Measurements from ENCODE around the gene APOC4. TPM values are rescaled to one million over a fixed set of nuclear protein-coding genes. Genes with fewer than 3 reads are reported as not detected.

The APOC4 gene
- total and polyA plus RNA-seq, 3 donors from 2014 or later, result not detected

DNA sequence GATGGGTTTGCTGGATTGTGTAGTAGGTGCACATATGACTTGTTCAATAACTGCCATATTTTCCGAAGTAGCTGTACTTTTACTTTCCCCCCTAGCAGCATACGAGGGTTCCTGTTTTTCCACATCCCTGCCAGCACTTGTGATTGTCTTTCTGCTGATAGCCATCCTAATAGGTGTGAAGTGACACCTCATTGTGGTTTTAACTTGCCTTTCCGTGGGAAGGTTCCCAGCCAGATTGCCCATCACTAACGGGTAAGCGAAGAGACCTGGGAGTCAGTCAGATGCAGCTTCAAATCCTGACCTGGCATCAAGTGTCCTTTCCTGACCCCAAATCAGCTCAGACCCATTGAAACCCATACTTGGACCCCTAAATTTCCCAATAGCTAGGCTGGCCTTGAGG is 17.7 kb downstream of the APOC4 start:
- Histone ChIP-seq H3K9me3 (no peaks in the 10 kb centered on the region), H3K4me3 (no peak overlapping the region), H3K27me3 (no peaks in the 10 kb centered on the region), H3K27ac (no peak overlapping the region), H3K36me3 (ENCODE audit: low read depth, missing control alignments) (no peaks in the 10 kb centered on the region), H3K4me1 (peaks cover 23% of the 10 kb centered on the region)
- TF ChIP-seq POLR2A (IDR thresholded peaks at IDR 0.05), result no peak
- TF ChIP-seq, protein P1, sequence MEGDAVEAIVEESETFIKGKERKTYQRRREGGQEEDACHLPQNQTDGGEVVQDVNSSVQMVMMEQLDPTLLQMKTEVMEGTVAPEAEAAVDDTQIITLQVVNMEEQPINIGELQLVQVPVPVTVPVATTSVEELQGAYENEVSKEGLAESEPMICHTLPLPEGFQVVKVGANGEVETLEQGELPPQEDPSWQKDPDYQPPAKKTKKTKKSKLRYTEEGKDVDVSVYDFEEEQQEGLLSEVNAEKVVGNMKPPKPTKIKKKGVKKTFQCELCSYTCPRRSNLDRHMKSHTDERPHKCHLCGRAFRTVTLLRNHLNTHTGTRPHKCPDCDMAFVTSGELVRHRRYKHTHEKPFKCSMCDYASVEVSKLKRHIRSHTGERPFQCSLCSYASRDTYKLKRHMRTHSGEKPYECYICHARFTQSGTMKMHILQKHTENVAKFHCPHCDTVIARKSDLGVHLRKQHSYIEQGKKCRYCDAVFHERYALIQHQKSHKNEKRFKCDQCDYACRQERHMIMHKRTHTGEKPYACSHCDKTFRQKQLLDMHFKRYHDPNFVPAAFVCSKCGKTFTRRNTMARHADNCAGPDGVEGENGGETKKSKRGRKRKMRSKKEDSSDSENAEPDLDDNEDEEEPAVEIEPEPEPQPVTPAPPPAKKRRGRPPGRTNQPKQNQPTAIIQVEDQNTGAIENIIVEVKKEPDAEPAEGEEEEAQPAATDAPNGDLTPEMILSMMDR (IDR thresholded peaks at IDR 0.05), result no peak
- DNase-seq, result no peak
- WGBS, 2 donors, result 79 to 81% methylated on average over 5 of the region's 5 CpGs
- intact Hi-C loops (cut with DNase I; ENCODE audit: low total_unique reads), result no loop called here

DNA sequence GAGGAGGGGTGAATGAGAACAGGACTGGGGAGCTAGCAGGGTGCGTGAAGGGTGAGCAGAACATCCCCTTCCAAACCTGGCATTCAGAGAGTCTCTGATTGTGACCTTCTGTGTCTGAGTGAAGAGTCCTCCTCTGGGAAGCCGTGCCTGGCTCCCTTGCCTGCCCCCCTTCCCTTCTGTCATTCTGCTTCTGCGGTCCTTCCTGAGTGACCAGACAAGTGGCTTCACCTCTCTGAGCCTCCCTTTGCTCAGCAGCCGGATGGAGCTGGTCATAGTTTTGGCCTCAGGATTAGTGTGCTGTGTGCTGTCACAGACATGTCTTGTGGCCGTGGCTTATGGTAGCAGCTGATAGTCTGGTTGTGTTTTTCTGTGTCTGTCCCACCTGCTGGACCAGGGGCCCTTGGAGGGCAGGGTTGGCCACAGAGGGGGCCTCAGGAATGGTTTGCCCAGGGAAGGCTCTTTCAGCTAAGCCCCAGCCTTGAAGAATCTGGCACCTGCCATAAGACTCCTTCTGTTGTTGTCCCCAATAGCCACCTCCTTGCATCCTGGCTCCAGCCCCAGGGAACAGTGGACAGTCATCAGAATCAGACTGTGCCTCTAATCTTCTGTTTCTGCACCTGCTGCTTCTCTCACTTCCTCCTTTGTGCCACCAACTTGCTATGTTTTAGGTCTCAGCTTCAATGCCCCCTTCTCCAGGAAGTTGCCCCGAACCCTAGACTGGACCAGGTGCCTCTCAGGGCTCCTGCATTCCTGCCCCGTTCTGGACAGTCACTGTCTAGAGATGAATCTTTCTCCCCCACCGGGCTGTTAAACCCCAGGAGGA is 19.1 kb downstream of the APOC4 start:
- intact Hi-C loops (cut with DNase I; ENCODE audit: low total_unique reads), result no loop called here
- Histone ChIP-seq H3K27me3 (no peaks in the 10 kb centered on the region), H3K4me1 (peaks cover 19% of the 10 kb centered on the region), H3K9me3 (no peaks in the 10 kb centered on the region), H3K27ac (no peak overlapping the region), H3K36me3 (ENCODE audit: low read depth, missing control alignments) (no peaks in the 10 kb centered on the region), H3K4me3 (no peak overlapping the region)
- no peak for TF ChIP-seq POLR2A (IDR thresholded peaks at IDR 0.05)
- DNase-seq, result no peak
- 70 to 71% methylated on average over 7 to 8 of the region's 8 CpGs for whole genome bisulfite sequencing, 2 donors

DNA sequence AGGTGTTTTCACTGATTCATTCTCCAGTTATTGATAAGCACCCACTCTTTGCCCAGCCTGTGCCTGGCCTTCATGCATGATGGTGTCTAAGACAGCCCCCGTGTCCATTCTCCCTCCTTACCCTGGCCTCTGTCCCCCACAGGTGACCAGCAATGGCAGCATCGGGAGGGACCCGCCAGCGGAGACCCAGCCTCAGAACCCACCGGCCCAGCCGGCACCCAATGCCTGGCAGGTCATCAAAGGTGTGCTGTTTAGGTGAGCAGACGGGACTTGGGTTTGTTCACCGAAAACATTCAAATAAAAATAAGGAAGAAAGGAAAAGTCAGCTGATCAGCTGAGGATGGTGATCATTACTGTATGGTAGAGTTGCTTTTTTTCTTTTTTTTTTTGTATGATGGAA is 19.8 kb downstream of the APOC4 start:
- H3K27ac ChIP-seq, result no peak overlapping the region
- no peak for TF ChIP-seq POLR2A (IDR thresholded peaks at IDR 0.05)
- TF ChIP-seq, protein P1 (IDR thresholded peaks at IDR 0.05), result no peak
- 84 to 85% methylated on average over 8 of the region's 8 CpGs for WGBS, 2 donors
- intact Hi-C loops (cut with DNase I; ENCODE audit: low total_unique reads), result no loop called here
- H3K36me3 ChIP-seq (ENCODE audit: low read depth, missing control alignments), result no peaks in the 10 kb centered on the region
- H3K27me3 ChIP-seq, result no peaks in the 10 kb centered on the region
- H3K9me3 ChIP-seq, result no peaks in the 10 kb centered on the region
- no peak overlapping the region for H3K4me3 ChIP-seq
- H3K4me1 ChIP-seq, result peaks cover 12% of the 10 kb centered on the region
- no peak for DNase-seq

DNA sequence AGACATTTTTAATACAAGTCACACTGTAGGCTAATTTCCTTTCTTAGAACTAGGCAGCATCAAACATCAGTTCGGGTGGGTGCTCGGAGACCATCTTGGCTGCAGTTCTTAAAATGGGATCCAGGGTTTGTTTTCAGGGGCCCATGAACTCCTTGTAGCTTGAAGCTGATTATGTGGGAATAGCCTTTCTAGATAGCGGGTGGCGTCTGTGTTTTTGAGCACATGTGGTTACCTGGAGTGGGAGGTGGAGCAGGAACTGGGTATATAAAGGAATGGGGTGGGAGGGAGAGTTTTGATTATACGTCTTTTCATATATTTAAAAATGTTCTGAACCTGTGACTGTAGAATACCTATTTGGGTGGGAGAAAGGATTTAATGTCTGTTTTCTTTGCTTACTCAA is 26.1 kb downstream of the APOC4 start:
- no peak for DNase-seq
- Histone ChIP-seq H3K4me1 (no peaks in the 10 kb centered on the region), H3K9me3 (no peaks in the 10 kb centered on the region), H3K4me3 (no peak overlapping the region), H3K36me3 (ENCODE audit: low read depth, missing control alignments) (no peaks in the 10 kb centered on the region), H3K27ac (no peak overlapping the region), H3K27me3 (no peaks in the 10 kb centered on the region)
- TF ChIP-seq, protein P1 (IDR thresholded peaks at IDR 0.05), result no peak
- no peak for TF ChIP-seq POLR2A (IDR thresholded peaks at IDR 0.05)
- intact Hi-C loops (cut with DNase I; ENCODE audit: low total_unique reads), result no loop called here
- WGBS, 2 donors, result 90 to 94% methylated on average over 5 of the region's 5 CpGs

DNA sequence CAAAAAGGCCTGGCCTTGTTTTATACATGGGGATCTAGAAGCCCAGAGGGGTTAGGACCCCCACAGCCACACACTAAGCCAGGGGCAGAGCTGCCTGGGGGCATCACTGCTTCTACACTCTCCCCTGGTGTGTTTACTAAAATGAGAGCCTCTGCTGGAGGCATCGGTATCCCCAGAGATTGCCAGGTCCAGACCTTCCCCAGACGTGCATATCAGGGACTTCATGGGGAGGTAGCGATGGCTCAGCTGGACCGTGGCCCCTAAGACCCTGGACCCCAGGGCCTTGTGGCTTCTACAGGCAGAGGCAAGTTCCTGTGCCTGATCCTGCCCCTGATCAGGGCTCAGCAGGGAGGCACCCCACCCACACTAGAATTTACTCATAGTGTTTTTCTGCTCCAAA is 26.6 kb downstream of the APOC4 start:
- Histone ChIP-seq H3K36me3 (ENCODE audit: low read depth, missing control alignments) (no peaks in the 10 kb centered on the region), H3K9me3 (no peaks in the 10 kb centered on the region), H3K4me3 (no peak overlapping the region), H3K27me3 (no peaks in the 10 kb centered on the region), H3K27ac (no peak overlapping the region), H3K4me1 (no peaks in the 10 kb centered on the region)
- DNase-seq, result no peak
- no peak for TF ChIP-seq POLR2A (IDR thresholded peaks at IDR 0.05)
- TF ChIP-seq, protein P1 (IDR thresholded peaks at IDR 0.05), result no peak
- 80 to 92% methylated on average over 3 to 4 of the region's 4 CpGs for WGBS, 2 donors
- intact Hi-C loops (cut with DNase I; ENCODE audit: low total_unique reads), result no loop called here

Data from testis (tissue), 3 donors.